ENCODE data around the gene CIART.
A peak's percentile ranks its signal among the peaks of the same experiment; 100 is the strongest.
"Not testable (repeated sequence)": the region's sequence is repeated elsewhere in the genome, so short reads cannot be mapped to it uniquely, and the experiment has no call there.

CIART gene

DNA sequence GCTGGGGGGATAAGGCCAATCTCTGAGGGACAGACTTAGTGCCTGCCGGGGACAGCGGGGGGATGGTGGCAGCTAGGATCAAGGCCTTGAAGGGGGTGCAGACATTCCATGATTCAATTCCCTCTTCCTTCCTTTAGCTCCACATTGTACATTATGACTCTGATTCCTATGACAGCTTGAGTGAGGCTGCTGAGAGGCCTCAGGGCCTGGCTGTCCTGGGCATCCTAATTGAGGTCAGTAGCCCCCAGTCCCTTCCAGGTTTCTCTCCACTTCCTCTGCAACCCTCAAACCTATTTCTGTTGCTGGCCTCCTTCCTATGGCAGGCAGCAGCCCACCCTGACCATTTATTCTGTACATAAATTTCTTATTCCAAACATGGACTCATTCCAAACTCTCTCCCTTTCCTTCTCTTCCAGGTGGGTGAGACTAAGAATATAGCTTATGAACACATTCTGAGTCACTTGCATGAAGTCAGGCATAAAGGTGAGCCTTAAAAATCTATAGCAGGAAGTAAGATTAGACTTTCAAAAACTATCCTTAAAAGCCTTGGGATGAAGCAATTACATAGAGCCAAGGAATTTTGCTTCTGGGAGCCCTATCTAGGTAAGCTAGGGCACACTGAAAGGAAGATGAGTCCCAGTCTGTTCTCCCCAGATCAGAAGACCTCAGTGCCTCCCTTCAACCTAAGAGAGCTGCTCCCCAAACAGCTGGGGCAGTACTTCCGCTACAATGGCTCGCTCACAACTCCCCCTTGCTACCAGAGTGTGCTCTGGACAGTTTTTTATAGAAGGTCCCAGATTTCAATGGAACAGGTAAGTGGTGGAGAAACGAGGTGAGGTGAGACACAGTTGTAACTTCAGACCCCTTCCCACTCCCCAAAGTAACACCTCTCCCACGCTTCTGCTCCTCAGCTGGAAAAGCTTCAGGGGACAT lies 19.7 kb upstream of the CIART start:
- no peak for DNase-seq

DNA sequence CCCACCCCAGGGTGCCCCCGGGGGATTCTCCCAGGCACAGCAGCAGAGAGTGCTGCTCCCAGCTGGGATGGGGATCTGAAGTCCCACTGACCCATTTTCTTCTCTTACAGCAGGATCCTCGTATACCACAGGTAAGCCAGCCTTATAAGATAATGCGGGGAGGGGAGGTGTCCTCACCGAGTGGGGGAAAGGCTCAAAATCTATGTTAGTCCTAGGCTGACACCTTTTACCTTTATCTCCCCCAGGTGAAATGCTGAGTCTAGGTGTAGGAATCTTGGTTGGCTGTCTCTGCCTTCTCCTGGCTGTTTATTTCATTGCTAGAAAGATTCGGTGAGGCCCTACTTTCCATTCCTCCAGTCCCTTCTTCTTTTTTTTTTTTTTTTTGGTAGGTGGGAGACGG lies 18.8 kb upstream of the CIART start:
- no peak for DNase-seq

GRCh38 chr1:150267896-150268295 lies 14.5 kb upstream of the CIART start:
- no peak for DNase-seq

DNA sequence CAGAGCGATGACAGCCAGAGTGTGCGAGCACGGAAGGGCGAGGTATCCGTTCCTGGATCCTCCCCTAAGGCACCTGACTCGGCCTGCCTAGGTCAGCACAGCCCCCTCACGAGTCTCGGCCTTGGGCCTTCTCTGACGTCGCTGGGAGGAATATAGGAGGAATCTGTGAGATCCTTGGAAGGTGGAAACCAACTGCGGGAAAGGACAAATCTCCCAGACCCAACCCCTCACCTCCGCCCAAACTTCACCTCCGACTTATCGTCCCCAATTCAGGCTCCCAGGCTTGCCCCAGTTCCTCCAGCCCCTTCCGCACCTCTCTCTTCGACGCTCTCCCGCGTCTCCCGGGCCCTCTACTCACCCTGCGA lies 14.0 kb upstream of the CIART start:
- DNase-seq, result no peak

DNA sequence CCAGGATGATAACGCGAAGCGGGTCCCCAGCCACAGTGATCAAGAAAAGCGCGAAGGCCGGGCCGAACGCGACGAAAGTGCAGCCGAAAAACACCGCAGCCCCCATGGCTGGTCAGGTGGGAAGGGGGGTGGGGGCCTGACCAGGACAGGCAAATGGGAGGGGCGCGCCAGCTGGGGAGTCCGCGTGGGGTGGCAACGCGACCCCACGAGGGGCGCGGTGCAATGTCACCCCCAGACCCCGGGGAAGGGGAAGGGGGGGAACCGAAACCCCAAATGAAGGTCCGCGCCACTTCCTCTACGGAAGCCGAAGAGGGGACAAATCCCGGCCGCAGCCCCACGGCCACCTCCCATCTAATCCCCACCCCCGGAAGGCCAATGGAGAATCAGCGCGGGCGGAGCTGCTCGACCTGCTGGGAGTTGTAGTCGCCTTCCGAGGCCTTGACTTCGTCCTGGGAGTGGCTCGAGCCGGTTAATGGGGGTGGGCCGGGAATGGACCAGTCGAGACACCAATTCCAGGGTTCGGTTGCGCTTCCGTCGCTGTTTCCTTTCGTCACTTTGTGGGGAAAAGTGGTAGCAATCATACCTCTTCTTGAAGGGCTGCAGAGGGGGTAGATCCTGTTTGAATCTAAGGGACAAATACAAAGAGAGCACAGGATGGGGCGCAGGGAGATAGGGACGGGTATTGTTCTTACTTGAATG lies 13.5 kb upstream of the CIART start, which contains the start of gene APH1A:
APH1A (minus strand) TSS at position 312 of the 699 bp plus-strand sequence; CDS start at position 106, 206 bp downstream.
- DNase-seq, result peak; percentile 96

- no peak for DNase-seq
Observed at GRCh38 chr1:150269451-150269850, 12.9 kb upstream of the CIART start.

DNA sequence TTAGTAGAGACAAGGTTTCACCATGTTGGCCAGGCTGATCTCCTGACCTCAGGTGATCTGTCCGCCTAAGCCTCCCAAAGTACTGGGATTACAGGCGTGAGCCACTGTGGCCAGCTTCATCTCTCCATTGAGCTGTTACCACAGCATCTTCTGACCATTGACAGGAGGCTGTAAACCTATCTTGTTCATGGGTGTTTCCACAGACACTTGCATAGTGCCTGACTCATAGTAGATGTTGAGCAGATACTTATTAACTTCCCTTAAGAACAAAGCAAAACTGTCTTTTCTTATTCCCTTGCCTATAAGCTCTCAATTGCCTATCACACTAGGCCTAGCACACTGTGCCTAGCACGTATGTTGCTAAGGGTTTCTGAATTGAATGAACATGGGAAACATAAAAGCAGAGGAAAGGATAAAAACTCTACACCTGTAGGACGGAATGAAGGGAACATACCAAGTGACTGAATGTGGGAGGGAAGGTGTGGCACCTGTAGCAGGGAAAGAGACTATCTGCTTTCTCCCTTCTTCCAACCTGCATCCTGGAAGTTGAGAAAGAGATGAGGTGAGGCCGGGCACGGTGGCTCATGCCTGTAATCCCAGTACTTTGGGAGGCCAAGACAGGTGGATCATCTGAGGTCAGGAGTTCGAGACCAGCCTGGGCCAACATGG lies 10.9 kb upstream of the CIART start:
- no peak for DNase-seq

DNA sequence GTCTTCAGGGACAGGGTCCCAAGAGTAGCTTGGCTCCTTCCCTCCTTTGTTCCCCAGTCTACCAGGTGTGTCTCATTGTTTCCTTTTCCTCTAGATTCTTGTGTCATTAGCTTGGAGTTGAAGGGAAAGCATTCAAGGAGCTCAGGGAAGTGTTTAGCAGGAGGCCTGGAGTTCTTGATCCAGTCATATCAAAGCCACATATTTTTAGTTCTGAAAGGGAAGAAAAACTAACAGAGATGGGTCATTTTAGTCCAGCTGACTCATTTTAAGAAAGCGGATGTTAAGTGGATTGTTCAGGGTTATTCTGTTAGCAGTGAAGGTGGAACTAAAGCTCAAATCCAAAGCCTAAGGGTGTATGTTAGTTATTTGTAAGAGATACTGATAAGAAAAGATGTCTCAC lies 9.0 kb upstream of the CIART start:
- DNase-seq, result no peak

DNA sequence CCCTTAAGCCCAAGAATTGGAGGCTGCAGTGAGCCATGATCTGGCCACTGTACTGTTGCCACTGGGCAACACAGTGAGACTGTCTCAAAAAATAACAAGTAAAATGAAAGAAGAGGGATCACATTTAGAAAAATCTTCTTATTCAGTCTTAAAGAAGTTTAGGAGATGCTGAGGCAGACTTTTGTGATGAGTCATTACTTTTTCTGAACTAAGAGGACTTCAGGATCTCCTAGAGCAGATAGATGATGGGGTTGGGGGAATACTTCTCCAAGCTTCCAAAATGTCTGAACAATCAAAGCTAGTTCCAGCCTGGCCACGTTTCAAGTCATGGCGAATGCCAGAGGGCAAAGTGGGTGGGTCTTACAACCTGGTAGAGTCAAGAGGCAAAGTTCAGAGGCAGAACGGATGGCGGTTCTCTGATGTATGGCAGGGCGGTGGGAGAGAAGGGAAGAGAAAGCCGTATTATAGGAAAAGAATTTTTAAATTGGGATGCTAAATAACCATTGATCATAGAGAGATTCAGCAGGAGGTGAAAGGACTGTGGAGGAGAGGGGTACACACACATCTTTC lies 2.1 kb upstream of the CIART start:
- no peak for DNase-seq

GRCh38 chr1:150281221-150281757 lies 1.1 kb upstream of the CIART start:
- DNase-seq, result peak; percentile 59

- no peak for DNase-seq
Observed at GRCh38 chr1:150282558-150282958, 204 bp downstream of the CIART start.

DNA sequence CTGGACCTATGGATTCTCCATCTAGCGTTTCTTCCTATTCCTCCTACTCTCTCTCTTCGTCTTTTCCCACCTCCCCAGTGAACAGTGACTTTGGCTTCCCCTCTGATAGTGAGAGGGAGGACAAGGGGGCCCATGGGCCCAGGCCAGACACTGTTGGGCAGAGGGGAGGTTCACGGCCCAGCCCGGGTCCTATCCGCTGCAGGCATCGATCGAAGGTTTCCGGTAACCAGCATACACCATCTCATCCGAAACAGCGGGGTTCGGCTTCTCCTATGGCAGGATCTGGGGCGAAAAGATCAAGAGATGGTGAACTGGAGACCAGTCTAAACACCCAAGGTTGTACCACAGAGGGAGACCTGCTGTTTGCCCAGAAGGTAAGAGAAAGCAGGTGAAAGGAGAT lies 906 bp downstream of the CIART start:
- no peak for DNase-seq

DNA sequence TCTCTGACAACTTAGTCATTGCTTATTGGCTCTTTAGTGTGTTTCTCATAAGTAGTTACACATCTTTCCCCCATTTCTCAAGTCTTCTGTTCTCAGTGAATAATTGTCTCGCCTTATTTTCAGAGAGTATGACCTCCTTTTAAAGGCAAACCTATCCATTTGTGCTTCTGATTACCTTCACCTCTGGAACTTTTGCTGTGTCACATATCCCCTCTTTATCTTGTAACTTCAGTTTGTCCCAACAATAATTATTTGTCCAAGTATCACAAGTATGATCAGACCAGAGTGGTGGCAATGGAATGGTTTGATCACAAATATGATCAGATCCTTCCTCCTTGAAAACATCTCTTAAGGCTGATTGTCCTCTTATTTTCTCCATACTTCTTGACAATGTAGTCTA lies 6.0 kb downstream of the CIART start:
- no peak for DNase-seq

GRCh38 chr1:150288822-150289221 lies 6.5 kb downstream of the CIART start:
- no peak for DNase-seq

GRCh38 chr1:150293433-150294253 lies 11.3 kb downstream of the CIART start, which contains the start of gene MRPS21:
TSS of gene MRPS21 (plus strand) at chr1:150293861. CDS start at chr1:150294367, 506 bp downstream.
- DNase-seq, result peak; percentile 94

DNA sequence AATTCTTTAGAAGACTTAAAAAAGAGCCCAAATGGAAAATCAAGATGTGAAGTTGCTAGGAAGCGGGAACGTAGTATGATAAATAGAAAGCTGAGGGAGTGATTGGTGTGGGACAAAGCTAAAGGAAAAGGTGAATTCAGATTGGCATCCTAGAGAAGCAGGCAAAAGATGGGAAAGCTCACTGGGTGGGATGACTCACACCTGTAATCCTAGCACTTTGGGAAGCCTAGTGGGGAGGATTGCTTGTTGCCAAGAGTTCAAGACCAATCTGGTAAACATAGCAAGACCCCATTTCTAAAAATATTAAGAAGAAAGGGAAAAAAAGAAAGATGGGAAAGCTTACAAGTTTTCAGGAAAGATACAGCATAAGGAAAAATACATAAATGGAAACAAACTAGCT lies 13.1 kb downstream of the CIART start:
- no peak for DNase-seq

GRCh38 chr1:150299716-150300115 lies 17.4 kb downstream of the CIART start:
- DNase-seq, result no peak

DNA sequence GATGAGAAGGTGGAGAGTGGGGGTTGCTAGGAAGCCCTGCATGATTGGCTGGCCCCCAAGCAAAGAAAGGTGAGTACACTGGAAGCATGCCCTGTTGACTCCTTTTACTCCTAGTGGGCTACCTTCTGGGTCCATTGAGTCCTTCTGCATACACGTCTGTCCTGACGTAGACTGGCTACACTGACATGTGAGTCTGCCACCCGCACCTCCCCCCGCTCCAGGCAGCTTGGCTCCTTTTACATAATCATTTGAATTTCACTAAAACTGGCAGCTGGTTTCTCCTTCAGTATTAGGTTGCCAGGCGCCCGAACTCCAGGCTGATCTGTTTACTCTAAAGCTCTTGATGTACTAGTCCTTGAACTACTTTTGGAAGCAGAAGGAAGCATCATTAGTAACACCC lies 20.0 kb downstream of the CIART start:
- DNase-seq, result no peak

- no peak for DNase-seq
Observed at GRCh38 chr1:150302902-150303301, 20.5 kb downstream of the CIART start.

GRCh38 chr1:150308585-150308984 lies 26.2 kb downstream of the CIART start:
- DNase-seq, result not testable (repeated sequence)

DNA sequence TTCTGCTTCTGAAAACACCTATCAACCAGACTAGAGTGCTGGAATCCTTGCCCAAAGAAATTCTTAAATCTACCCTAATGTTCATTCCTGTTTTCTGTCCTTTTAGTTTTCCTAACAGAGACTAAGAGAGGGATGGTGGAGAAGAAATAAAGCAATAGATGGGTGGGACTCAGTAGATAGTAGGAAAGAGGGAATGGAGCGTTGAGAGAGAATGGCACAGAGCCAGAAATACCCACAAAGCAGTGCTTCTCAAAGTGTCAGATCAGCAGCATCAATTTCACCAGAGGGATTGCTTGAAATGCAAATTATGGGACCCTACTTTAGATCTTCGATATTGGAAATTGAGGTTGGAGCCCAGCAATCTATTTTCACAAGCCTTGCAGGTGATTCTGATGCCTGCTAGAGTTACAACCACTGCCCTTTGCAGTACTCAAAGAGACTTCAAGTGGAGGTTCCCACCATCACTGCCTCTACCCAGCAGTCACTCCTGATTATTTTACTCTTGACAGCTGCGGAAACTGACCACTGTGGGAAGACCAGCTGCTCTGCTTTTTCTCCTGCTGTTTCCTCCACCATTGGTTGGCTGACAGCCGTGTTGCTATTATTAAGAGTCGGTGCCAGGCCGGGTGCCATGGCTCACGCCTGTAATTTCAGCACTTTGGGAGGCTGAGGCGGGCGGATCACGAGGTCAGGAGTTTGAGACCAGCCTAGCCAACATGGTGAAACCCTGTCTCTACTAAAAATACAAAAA lies 27.6 kb downstream of the CIART start:
- peak; percentile 50 for DNase-seq

Data from NCI-H2107 (cell line).